Loucy (cell line): ENCODE results near the gene MRTFB.

Experiments used
- EZH2phosphoT487 ChIP-seq: fragments of 200-600 bp; IDR thresholded peaks from 2 replicates; pipeline ENCODE4 v1.6.1; 2018; ENCODE audit warnings: antibody characterized with exemption, mild to moderate bottlenecking, moderate library complexity, borderline replicate concordance
- TF ChIP-seq, protein P1 (sequence below): fragments of 200-600 bp; sonication (generic); conservative IDR thresholded peaks from 2 replicates; pipeline ENCODE4 v1.5.1; 2014; ENCODE audit warnings: mild to moderate bottlenecking, antibody characterized with exemption, low read length

DNA sequence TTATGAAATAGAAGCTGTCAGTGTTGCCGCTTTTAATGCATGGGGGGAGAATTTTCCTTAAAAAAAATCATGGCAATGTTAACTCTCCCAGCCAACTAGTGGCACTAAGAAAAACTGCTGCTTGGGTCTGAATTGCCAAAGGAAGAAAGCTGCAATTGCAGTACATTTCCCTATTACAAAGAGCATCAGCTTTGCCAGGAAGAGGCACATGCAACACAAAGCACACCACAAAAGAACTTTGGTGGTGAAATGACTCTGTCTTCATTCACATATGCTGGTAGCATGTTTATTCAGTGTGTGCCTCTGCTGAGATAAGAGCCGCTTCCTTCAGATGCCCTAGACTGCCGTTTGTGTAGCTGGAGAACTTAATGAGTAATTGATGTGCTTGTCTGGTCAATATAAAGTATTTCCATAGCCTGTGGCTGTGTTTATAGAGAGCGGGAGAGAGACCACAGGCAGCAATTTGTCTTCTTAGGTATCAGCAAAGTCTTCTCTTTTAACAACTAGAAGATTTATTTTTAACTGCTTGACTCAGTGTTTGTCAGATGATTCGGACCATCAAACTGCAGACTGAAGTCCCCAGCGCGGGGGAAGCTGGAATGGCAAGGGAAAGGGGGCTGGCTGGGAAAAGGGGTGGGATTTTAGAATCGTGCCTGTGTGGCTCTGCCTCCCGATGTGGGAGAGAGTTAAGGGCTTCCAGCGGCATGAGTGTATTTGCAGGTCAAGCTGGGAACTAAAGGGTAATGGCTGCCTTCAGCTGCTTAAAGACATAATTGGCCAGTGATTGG, 115.1 kb downstream of the MRTFB start:
- TF ChIP-seq, protein P1, sequence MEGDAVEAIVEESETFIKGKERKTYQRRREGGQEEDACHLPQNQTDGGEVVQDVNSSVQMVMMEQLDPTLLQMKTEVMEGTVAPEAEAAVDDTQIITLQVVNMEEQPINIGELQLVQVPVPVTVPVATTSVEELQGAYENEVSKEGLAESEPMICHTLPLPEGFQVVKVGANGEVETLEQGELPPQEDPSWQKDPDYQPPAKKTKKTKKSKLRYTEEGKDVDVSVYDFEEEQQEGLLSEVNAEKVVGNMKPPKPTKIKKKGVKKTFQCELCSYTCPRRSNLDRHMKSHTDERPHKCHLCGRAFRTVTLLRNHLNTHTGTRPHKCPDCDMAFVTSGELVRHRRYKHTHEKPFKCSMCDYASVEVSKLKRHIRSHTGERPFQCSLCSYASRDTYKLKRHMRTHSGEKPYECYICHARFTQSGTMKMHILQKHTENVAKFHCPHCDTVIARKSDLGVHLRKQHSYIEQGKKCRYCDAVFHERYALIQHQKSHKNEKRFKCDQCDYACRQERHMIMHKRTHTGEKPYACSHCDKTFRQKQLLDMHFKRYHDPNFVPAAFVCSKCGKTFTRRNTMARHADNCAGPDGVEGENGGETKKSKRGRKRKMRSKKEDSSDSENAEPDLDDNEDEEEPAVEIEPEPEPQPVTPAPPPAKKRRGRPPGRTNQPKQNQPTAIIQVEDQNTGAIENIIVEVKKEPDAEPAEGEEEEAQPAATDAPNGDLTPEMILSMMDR, result peak; percentile 36; the same call in 1 of the 2 replicates
- no peak for TF ChIP-seq EZH2phosphoT487
